Tibial nerve (tissue), 4 donors: ENCODE data around the gene CCNY. TPM values are rescaled to one million over a fixed set of nuclear protein-coding genes. Genes with fewer than 3 reads are reported as not detected.

Experiments used
- DNase-seq, 2 donors: peaks; one replicate each; pipeline ENCODE4 v3.0.0-alpha.2; 2019; ENCODE audit warnings: low spot score in 2 of 2
- H3K27ac ChIP-seq, 4 donors: fragments of 200-600 bp; sonication (generic) in 3 of 4; one replicate each; pipeline ENCODE4 v1.5.1; 2017 to 2019; ENCODE audit warnings: mild to moderate bottlenecking in 1 of 4
- H3K27me3 ChIP-seq, 2 donors: fragments of 200-600 bp; sonication (generic) in 1 of 2; one replicate each; pipeline versions ENCODE4 v1.5.1 to v1.6.0; 2017 to 2019
- H3K36me3 ChIP-seq, 3 donors: fragments of 200-600 bp; sonication (generic); one replicate each; pipeline ENCODE4 v1.5.1; 2018 to 2019
- H3K4me1 ChIP-seq, 4 donors: fragments of 200-600 bp; sonication (generic) in 3 of 4; one replicate each; pipeline ENCODE4 v1.5.1; 2017 to 2019
- H3K4me3 ChIP-seq, 4 donors: fragments of 200-600 bp; sonication (generic) in 3 of 4; one replicate each; pipeline ENCODE4 v1.5.1; 2017 to 2019; ENCODE audit warnings: mild to moderate bottlenecking in 1 of 4, moderate library complexity in 1 of 4
- H3K9me3 ChIP-seq, 4 donors: fragments of 200-600 bp; sonication (generic) in 3 of 4; one replicate each; pipeline ENCODE4 v1.5.1; 2017 to 2019
- EP300 ChIP-seq, 2 donors: sonication (generic); formaldehyde crosslinking; IDR thresholded peaks; one replicate each; pipeline ENCODE4 v1.6.1; 2017; ENCODE audit warnings: antibody characterized with exemption in 2 of 2, mild to moderate bottlenecking in 1 of 2
- POLR2A ChIP-seq, 2 donors: fragments of 450-650 bp; IDR thresholded peaks; one replicate each; pipeline ENCODE4 v1.6.1; 2017; ENCODE audit warnings: antibody characterized with exemption in 2 of 2, mild to moderate bottlenecking in 2 of 2, moderate library complexity in 2 of 2
- WGBS, 2 donors: methylation state at CpG; one replicate each; pipeline ENCODE4 v1.1.5; 2018; 5-methylcytosine and 5-hydroxymethylcytosine counted together
- total RNA-seq, 4 donors: library from RNA; depleted of rRNA; stranded (reverse); fragments of >200 nt; gene quantifications; one replicate each; pipeline ENCODE4 v1.1.0, GENCODE V29; 2016
- TF ChIP-seq, protein P1 (sequence below), 5 experiments: fragments of 200-600 bp in 3 of 5; fragments of 450-650 bp in 2 of 5; sonication (generic) in 3 of 5; IDR thresholded peaks; one replicate each; pipeline ENCODE4 v1.5.1; 2016 to 2019; ENCODE audit warnings: antibody characterized with exemption in 5 of 5, mild to moderate bottlenecking in 3 of 5, moderate library complexity in 2 of 5

Gene CCNY
- total RNA-seq, 4 donors from 2014 or later, result 24.3 to 27.6 (median 26.5) TPM

DNA sequence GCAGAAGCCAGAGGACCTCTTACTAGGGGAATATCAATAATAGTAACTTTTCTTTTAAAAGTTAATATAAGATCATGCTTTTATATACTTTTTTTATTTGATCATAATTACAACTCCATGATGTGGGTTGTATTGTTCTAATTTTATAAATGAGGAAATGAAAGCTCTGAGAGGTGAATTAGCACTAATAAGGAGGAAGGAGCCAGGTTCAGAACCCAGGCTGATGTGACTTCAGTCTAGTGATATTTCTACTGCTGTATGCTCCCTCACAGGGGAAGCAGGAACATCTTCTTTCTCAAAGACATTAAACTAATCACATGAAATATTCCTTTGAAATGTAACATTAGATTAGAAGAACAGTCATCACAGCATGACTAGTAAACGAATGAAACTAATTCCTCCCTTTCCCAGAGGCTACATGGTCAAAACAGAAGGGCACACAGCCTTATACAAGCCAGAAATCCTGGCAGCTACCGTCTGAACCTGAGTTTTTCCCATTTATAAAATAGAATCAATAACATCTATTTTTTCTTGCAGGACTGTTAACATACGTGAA lies 187.4 kb downstream of the CCNY start:
- H3K27ac ChIP-seq, result no peak overlapping the region
- H3K4me3 ChIP-seq, result no peak overlapping the region
- peaks cover 0 to 7% (median 0%) of the 10 kb centered on the region in 4 donors for H3K4me1 ChIP-seq
- H3K36me3 ChIP-seq, result peaks cover 0 to 7% (median 0%) of the 10 kb centered on the region in 3 donors
- H3K9me3 ChIP-seq, result no peaks in the 10 kb centered on the region
- H3K27me3 ChIP-seq, result no peaks in the 10 kb centered on the region
- DNase-seq, result no peak
- WGBS, 2 donors, result 75 to 80% methylated on average over 3 of the region's 3 CpGs
- TF ChIP-seq POLR2A (IDR thresholded peaks at IDR 0.05) (no peak), EP300 (IDR thresholded peaks at IDR 0.05) (no peak)
- TF ChIP-seq, protein P1, sequence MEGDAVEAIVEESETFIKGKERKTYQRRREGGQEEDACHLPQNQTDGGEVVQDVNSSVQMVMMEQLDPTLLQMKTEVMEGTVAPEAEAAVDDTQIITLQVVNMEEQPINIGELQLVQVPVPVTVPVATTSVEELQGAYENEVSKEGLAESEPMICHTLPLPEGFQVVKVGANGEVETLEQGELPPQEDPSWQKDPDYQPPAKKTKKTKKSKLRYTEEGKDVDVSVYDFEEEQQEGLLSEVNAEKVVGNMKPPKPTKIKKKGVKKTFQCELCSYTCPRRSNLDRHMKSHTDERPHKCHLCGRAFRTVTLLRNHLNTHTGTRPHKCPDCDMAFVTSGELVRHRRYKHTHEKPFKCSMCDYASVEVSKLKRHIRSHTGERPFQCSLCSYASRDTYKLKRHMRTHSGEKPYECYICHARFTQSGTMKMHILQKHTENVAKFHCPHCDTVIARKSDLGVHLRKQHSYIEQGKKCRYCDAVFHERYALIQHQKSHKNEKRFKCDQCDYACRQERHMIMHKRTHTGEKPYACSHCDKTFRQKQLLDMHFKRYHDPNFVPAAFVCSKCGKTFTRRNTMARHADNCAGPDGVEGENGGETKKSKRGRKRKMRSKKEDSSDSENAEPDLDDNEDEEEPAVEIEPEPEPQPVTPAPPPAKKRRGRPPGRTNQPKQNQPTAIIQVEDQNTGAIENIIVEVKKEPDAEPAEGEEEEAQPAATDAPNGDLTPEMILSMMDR (IDR thresholded peaks at IDR 0.05), result no peak

DNA sequence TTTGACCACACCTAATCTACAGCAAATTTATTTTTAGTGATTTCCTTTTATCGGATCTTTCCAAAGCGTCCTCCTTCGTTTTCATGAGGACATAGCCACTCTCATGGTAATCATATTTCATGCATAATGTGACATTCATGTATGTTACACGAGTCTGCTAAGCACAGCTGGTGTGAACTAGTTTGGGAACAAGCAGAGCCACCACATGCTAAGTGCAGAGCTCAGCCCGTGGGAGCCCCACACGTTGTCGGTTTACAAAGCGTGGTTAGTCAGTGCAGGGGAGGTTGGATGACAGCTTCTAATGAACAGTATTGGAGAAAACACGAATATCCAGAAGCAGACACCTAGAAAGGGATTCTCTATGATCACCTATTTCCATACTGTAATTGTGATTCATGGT lies 190.4 kb downstream of the CCNY start:
- no peak overlapping the region for H3K4me3 ChIP-seq
- WGBS, 2 donors, result 77% methylated on average over 9 of the region's 9 CpGs
- TF ChIP-seq, protein P1 (IDR thresholded peaks at IDR 0.05), result no peak
- TF ChIP-seq POLR2A (IDR thresholded peaks at IDR 0.05) (no peak), EP300 (IDR thresholded peaks at IDR 0.05) (no peak)
- H3K4me1 ChIP-seq, result no peaks in the 10 kb centered on the region
- no peak for DNase-seq
- no peak overlapping the region for H3K27ac ChIP-seq
- no peaks in the 10 kb centered on the region for H3K27me3 ChIP-seq
- peaks cover 0 to 19% (median 9%) of the 10 kb centered on the region in 3 donors for H3K36me3 ChIP-seq
- no peaks in the 10 kb centered on the region for H3K9me3 ChIP-seq

DNA sequence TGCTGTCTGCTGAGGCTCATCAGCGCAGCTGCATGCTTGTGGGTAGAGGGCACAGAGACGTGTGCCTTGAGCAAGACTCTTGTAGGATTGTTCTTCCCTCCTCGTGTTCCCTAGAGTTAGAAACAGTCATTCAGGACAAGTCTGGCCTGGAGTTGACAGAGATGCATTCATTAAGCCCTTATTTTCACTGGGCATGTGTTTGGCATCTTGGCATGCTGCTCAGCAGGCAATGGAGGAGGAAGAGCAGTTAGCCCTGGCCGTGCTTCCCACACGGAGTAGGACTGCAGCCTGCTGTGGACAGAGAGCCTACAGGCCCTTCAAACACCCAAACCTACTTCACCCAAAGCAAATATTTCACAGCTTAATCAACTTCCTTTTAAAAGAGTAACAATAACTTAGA lies 195.8 kb downstream of the CCNY start:
- DNase-seq, result no peak
- H3K4me3 ChIP-seq, result no peak overlapping the region
- H3K36me3 ChIP-seq, result peaks cover 0 to 72% (median 9%) of the 10 kb centered on the region in 3 donors
- no peak overlapping the region for H3K27ac ChIP-seq
- 75 to 80% methylated on average over 5 of the region's 5 CpGs for WGBS, 2 donors
- no peaks in the 10 kb centered on the region for H3K27me3 ChIP-seq
- TF ChIP-seq EP300 (IDR thresholded peaks at IDR 0.05) (no peak), POLR2A (IDR thresholded peaks at IDR 0.05) (no peak)
- TF ChIP-seq, protein P1 (IDR thresholded peaks at IDR 0.05), result no peak
- H3K4me1 ChIP-seq, result no peaks in the 10 kb centered on the region
- H3K9me3 ChIP-seq, result peaks cover 0 to 10% (median 0%) of the 10 kb centered on the region in 4 donors

DNA sequence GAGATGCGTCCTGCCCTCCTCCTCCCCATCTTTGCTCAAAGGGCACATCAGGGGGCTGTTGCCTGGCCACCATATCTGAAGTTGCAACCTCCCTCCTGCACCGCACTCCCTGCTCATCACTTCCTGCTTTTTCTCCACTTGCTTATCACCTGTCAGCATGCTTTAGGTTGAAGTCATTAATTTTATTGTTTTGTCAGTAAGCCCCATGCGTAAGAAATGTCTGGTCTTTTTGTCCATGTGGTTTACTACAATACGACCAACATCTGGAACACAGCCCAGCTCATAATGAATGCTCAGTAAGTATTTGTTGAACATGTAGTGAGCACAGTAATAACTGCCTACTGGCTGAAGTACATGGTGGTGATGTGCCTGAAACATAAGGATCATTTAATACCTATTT lies 197.3 kb downstream of the CCNY start:
- 72 to 95% methylated on average over 4 of the region's 4 CpGs for WGBS, 2 donors
- Histone ChIP-seq H3K27ac (no peak overlapping the region), H3K9me3 (peaks cover 0 to 10% (median 0%) of the 10 kb centered on the region in 4 donors), H3K27me3 (no peaks in the 10 kb centered on the region), H3K36me3 (peaks cover 0 to 85% (median 9%) of the 10 kb centered on the region in 3 donors), H3K4me3 (no peak overlapping the region), H3K4me1 (no peaks in the 10 kb centered on the region)
- TF ChIP-seq POLR2A (IDR thresholded peaks at IDR 0.05) (no peak), EP300 (IDR thresholded peaks at IDR 0.05) (no peak)
- TF ChIP-seq, protein P1 (IDR thresholded peaks at IDR 0.05), result no peak
- DNase-seq, result no peak

DNA sequence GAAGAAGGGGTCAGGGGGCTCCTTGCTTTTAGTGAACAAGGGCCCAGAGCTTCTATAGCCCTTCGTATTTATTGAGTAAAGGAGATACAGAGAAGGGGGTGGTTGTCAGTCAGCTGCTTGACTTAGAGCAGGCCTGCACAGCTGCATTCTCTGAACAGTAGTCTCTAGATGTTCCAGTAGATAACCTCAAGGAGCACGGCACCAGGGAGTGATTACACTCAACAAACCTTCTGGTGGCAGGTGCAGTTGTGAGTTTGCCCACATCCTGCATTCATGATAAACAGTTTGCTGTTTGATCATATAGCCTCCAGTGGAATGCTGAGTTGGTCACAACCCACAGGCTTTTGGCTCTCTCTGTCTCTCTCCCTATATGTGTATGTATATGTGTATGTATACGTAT lies 198.8 kb downstream of the CCNY start:
- no peak for DNase-seq
- Histone ChIP-seq H3K27ac (no peak overlapping the region), H3K4me3 (no peak overlapping the region), H3K36me3 (peaks cover 0 to 89% (median 8%) of the 10 kb centered on the region in 3 donors), H3K27me3 (no peaks in the 10 kb centered on the region), H3K9me3 (peaks cover 0 to 10% (median 0%) of the 10 kb centered on the region in 4 donors), H3K4me1 (no peaks in the 10 kb centered on the region)
- TF ChIP-seq EP300 (IDR thresholded peaks at IDR 0.05), result no peak
- TF ChIP-seq, protein P1 (IDR thresholded peaks at IDR 0.05), result no peak
- no peak for TF ChIP-seq POLR2A (IDR thresholded peaks at IDR 0.05)
- 92 to 95% methylated on average over 3 of the region's 3 CpGs for WGBS, 2 donors
